ENCODE results near the gene ZNF701. TPM values are rescaled to one million over a fixed set of nuclear protein-coding genes. Genes with fewer than 3 reads are reported as not detected.
"Not testable (repeated sequence)": the region's sequence is repeated elsewhere in the genome, so short reads cannot be mapped to it uniquely, and the experiment has no call there.

ZNF701 gene
- total RNA-seq, 1 experiment from 2014 or later, result 13.4 TPM

- no peak for DNase-seq (ENCODE audit: low read depth)
Measured at GRCh38 chr19:52566121-52566520, 4.0 kb upstream of the ZNF701 start.

DNA sequence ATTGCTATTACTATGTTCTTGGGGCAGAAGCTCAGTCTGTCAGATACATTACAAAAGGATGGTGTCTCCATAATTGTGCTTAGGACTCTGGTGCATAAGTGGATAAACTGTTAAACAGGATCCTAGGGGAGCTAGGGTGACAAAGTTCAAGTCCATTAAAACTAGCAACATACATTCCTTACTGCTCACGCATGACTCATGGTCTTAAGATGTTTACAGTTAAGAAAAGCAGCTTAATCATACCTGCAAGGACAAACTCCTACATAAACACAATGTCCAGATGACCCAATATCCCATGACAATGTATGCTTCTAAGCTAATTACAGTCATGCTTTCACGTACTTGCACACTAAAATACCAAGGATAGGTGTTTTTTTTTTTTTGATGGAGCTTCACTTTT, 3.5 kb upstream of the ZNF701 start:
- peak; percentile 77 for DNase-seq (ENCODE audit: low read depth)

GRCh38 chr19:52567921-52568320, 2.2 kb upstream of the ZNF701 start:
- no peak for DNase-seq (ENCODE audit: low read depth)

- DNase-seq (ENCODE audit: low read depth), result peak; percentile 38
Measured at GRCh38 chr19:52569638-52569999, 468 bp upstream of the ZNF701 start.

- DNase-seq (ENCODE audit: low read depth), result no peak
Measured at GRCh38 chr19:52584736-52585440, 14.8 kb downstream of the ZNF701 start.

GRCh38 chr19:52585604-52586003, 15.5 kb downstream of the ZNF701 start:
- DNase-seq (ENCODE audit: low read depth), result no peak

DNA sequence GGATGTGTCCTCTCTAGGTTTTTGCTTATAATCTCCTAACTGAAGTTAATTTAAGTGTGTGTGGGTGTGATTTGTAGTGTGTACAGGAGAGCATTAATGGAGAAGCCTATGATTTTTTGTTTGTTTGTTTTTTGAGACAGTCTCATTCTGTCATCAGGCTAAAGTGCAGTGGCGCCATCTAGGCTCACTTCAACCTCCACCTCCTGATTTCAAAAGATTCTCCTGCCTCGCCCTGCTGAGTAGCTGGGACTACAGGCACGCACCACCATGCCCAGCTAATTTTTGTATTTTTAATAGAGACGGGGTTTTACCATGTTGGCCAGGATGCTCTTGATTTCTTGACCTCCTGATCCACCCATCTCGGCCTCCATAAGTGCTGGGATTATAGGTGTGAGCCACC, 20.6 kb downstream of the ZNF701 start:
- DNase-seq (ENCODE audit: low read depth), result no peak

DNA sequence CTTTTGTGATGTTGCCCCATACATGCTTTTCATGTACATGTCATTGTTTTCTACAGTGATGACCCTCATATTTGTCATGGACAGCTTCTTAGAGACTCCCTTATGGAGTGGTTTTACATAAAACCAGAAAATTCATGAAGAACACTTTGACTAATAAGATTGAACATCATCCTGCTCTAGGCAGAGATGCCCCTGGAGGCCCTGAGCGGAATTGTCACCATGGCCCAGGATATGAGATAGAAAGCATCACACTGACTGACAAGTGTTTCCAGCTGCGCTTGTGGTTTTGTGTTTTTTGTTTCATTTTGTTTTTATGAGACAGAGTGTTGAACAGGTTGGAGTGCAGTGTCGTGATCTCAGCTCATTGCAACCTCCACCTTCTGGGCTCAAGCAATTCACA, 22.2 kb downstream of the ZNF701 start:
- no peak for DNase-seq (ENCODE audit: low read depth)

- DNase-seq (ENCODE audit: low read depth), result not testable (repeated sequence)
Measured at GRCh38 chr19:52593441-52593840, 23.4 kb downstream of the ZNF701 start.

DNA sequence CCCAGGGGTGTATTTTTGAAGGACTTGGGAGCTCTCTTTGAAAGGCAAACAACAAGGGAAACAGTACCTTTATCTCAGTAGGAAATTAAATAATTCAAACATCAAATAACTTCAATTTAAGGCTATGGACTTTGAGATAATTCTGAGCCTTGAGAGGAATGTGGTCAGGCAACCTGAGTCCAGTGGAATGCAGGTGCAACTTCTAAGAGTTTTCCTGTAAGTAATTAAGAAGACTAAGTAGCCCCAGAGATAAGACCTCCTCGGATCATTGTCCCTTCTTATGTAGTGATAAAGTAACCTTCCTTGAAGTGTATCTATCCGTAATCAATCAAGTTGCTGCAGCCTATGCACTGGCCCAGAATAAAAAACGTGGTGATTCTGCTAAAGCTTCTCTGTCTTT, 29.2 kb downstream of the ZNF701 start:
- DNase-seq (ENCODE audit: low read depth), result no peak

DNA sequence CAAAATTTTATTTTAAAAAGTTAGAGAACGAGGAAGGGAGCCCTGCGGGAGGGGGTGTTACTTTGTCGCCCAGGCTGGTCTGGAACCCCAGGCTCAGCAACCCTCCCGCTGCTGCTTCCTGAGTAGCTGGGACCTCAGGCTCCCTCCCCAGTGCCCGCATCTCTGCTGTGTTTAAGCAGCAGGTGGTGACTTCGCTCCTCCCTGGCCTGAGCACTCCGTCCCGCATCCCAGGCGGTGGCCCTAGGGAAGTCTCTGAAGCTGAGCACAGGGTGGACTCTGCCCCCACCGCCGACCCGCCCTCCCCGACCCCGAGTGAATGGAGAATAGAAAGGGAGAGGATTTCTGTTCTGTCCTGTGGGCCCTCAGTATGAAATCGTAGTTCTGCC, 30.5 kb downstream of the ZNF701 start:
- DNase-seq (ENCODE audit: low read depth), result no peak

- DNase-seq (ENCODE audit: low read depth), result peak; percentile 91
Measured at GRCh38 chr19:52601025-52601973, 31.2 kb downstream of the ZNF701 start.

GRCh38 chr19:52601974-52602366, 31.9 kb downstream of the ZNF701 start:
- not testable (repeated sequence) for DNase-seq (ENCODE audit: low read depth)

DNA sequence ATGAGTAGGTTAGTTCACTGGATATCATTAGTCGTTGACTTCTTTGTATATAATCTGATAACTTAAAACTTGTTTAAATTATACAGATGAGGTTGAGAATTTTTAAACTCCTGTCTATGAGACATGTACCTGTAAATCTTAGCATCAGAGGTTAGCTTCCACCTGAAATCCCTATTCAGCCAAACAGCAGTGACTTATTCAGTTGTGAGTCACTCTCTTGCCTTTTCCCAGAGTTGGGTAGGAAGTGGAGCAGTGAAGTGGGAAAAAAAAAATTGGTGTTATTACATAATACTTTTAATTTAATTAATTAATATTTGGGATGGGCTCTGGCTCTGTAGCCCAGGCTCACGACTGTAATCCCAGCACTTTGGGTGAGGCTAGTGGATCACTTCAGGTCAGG, 32.9 kb downstream of the ZNF701 start:
- DNase-seq (ENCODE audit: low read depth), result peak; percentile 16

GRCh38 chr19:52603558-52604207, 33.6 kb downstream of the ZNF701 start:
- no peak for DNase-seq (ENCODE audit: low read depth)

- no peak for DNase-seq (ENCODE audit: low read depth)
Measured at GRCh38 chr19:52613299-52613906, 43.3 kb downstream of the ZNF701 start.

DNA sequence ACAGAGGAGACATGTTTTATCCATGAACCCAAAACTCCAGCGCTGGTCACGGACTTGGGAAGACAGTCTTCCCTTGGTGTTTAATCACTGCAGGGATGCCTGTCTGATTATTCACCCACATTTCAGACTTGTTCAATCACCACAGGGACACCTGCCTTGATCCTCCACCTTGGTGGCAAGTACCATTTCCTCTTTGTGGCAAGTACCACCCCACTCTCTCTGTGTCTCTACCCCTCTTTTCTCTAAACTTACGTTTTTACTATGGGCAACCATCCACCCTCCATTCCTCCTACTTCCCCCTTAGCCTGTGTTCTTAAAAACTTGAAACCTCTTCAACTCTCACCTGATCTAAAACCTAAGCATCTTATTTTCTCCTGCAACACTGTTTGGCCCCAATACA, 51.3 kb downstream of the ZNF701 start:
- DNase-seq (ENCODE audit: low read depth), result no peak

DNA sequence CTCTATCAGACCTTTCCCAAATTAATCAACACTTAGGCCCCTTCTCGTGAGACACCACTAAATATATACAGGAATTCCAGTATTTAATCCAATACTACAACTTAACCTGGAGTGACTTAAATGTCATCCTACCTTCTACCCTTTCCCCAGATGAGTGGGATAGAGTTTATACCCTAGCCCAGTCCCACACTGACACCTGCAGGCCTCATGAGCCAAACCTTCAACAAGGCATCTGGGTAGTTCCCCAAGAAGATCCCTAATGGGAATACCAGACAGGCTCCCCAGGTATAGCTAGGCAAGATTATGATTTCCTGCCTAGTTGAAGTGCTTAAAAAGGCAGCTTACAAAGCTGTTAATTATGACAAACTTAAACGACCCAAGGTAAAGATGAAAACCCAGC, 52.2 kb downstream of the ZNF701 start:
- no peak for DNase-seq (ENCODE audit: low read depth)

DNA sequence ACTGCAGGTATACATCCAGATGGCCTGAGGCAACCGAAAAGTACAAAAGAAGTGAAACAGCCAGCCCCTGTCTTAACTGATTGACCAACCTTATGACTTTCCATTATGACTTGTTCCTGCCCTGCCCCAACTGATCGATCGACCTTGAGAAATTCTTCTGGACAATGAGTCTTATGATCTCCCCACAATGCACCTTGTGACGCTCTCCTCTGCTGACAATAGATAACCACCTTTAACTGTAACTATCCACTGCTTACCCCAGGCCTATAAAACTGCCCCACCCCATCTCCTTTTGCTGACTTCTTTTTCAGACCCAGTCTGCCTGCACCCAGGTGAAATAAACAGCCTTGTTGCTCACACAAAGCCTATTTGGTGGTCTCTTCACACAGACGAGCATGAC, 56.8 kb downstream of the ZNF701 start:
- no peak for DNase-seq (ENCODE audit: low read depth)

GRCh38 chr19:52627441-52627840, 57.4 kb downstream of the ZNF701 start:
- not testable (repeated sequence) for DNase-seq (ENCODE audit: low read depth)

- no peak for DNase-seq (ENCODE audit: low read depth)
Measured at GRCh38 chr19:52635786-52636570, 65.9 kb downstream of the ZNF701 start.

All from M059J (cell line).